Esophagus squamous epithelium (tissue), 5 donors: Measurements from ENCODE around the gene CALY. TPM values are rescaled to one million over a fixed set of nuclear protein-coding genes. Genes with fewer than 3 reads are reported as not detected.

Experiments
- DNase-seq: peaks from one replicate; lab custom pipeline; 2025; lab: John Stamatoyannopoulos, UW
- H3K27ac ChIP-seq, 4 donors: fragments of 200-600 bp; sonication (generic); one replicate each; pipeline ENCODE4 v1.5.1; 2016 to 2019; ENCODE audit warnings: mild to moderate bottlenecking in 1 of 4
- H3K27me3 ChIP-seq, 4 donors: fragments of 200-600 bp; sonication (generic); 1 replicate in 3 of 4; 2 replicates in 1 of 4; pipeline versions ENCODE4 v1.5.1 to v1.6.0; 2017 to 2021; ENCODE audit warnings: antibody characterized with exemption in 1 of 4
- H3K36me3 ChIP-seq, 3 donors: fragments of 200-600 bp; sonication (generic); one replicate each; pipeline ENCODE4 v1.5.1; 2016 to 2019
- H3K4me1 ChIP-seq, 3 donors: fragments of 200-600 bp; sonication (generic); one replicate each; pipeline ENCODE4 v1.5.1; 2017 to 2019
- H3K4me3 ChIP-seq, 4 donors: fragments of 200-600 bp; sonication (generic); 1 replicate in 3 of 4; 2 replicates in 1 of 4; pipeline ENCODE4 v1.5.1; 2016 to 2019; ENCODE audit warnings: mild to moderate bottlenecking in 2 of 4, moderate library complexity in 1 of 4
- H3K9me3 ChIP-seq, 3 donors: fragments of 200-600 bp; sonication (generic); one replicate each; pipeline ENCODE4 v1.5.1; 2016 to 2019
- CTCF ChIP-seq, 6 experiments: fragments of 450-650 bp in 4 of 6; fragments of 200-600 bp in 2 of 6; sonication (generic) in 2 of 6; IDR thresholded peaks; one replicate each; pipeline ENCODE4 v1.5.1; 2016 to 2019; ENCODE audit warnings: antibody characterized with exemption in 6 of 6, mild to moderate bottlenecking in 4 of 6, moderate library complexity in 4 of 6
- POLR2A ChIP-seq, 4 donors: fragments of 450-650 bp; IDR thresholded peaks; one replicate each; pipeline ENCODE4 v1.6.1; 2017; ENCODE audit warnings: antibody characterized with exemption in 4 of 4, mild to moderate bottlenecking in 4 of 4, moderate library complexity in 3 of 4
- WGBS, 2 donors: methylation state at CpG; one replicate each; pipeline ENCODE4 v1.1.5; 2018; 5-methylcytosine and 5-hydroxymethylcytosine counted together
- intact Hi-C: fragments of 100-400 bp; cut with DNase I; formaldehyde crosslinking; loops from one replicate; pipeline ENCODE4 v1.15.0; 2022
- total RNA-seq, 4 donors: library from RNA; depleted of rRNA; stranded (reverse); fragments of >200 nt; gene quantifications; one replicate each; pipeline ENCODE4 v1.1.0, GENCODE V29; 2016
- donor health status: DM: yes; HTN: yes; CAD: no.

The CALY gene
- total RNA-seq, 4 donors from 2014 or later: not detected

- intact Hi-C loops: no loop called here
- H3K4me1 ChIP-seq: peaks cover 11 to 49% (median 21%) of the 10 kb centered on the region in 3 donors
These were observed 28.8 kb downstream of the CALY start for GRCh38 chr10:133307776-133308420.

GRCh38 chr10:133306941-133307379 is 29.7 kb downstream of the CALY start:
- Histone ChIP-seq H3K27ac (peak overlapping the region in 3 of 4 donors; percentile 25 to 99 (median 97)), H3K36me3 (peaks cover 0 to 55% (median 10%) of the 10 kb centered on the region in 3 donors), H3K4me1 (peaks cover 11 to 49% (median 21%) of the 10 kb centered on the region in 3 donors), H3K9me3 (no peaks in the 10 kb centered on the region), H3K27me3 (no peaks in the 10 kb centered on the region), H3K4me3 (no peak overlapping the region)
- intact Hi-C loops: no loop called here
- DNase-seq: no peak
- 87 to 91% methylated on average over 8 to 14 of the region's 17 CpGs for WGBS, 2 donors
- no peak for TF ChIP-seq CTCF (IDR thresholded peaks at IDR 0.05)
- TF ChIP-seq POLR2A (IDR thresholded peaks at IDR 0.05): no peak

More at GRCh38 chr10:133307776-133308420, 28.8 kb downstream of the CALY start:
- TF ChIP-seq POLR2A (IDR thresholded peaks at IDR 0.05): peak in 1 of 4 donors; percentile 17
- TF ChIP-seq CTCF (IDR thresholded peaks at IDR 0.05): peak; percentile 50 to 83 (median 70)
- Histone ChIP-seq H3K27ac (peak overlapping the region; percentile 92 to 99 (median 98)), H3K4me3 (peak overlapping the region; percentile 72 to 100 (median 93)), H3K36me3 (peaks cover 0 to 55% (median 3%) of the 10 kb centered on the region in 3 donors), H3K9me3 (no peaks in the 10 kb centered on the region), H3K27me3 (no peaks in the 10 kb centered on the region)
- 1 to 2% methylated on average over 20 to 24 of the region's 25 CpGs for WGBS, 2 donors
- peak; percentile 30 for DNase-seq

GRCh38 chr10:133306097-133306476 is 30.6 kb downstream of the CALY start:
- intact Hi-C loops: no loop called here
- Histone ChIP-seq H3K4me3 (no peak overlapping the region), H3K27me3 (no peaks in the 10 kb centered on the region), H3K27ac (peak overlapping the region in 3 of 4 donors; percentile 25 to 68 (median 49)), H3K36me3 (peaks cover under 1 to 55% (median 10%) of the 10 kb centered on the region in 3 donors), H3K9me3 (no peaks in the 10 kb centered on the region), H3K4me1 (peaks cover 11 to 49% (median 21%) of the 10 kb centered on the region in 3 donors)
- TF ChIP-seq CTCF (IDR thresholded peaks at IDR 0.05) (no peak), POLR2A (IDR thresholded peaks at IDR 0.05) (no peak)
- DNase-seq: no peak
- WGBS, 2 donors: 83 to 89% methylated on average over 3 to 5 of the region's 5 CpGs

GRCh38 chr10:133303206-133303605 is 33.5 kb downstream of the CALY start:
- WGBS, 2 donors: 80% methylated on average over 1 of the region's 10 CpGs; no CpG with 5 or more reads in 1 of the 2 donors
- intact Hi-C loops: no loop called here
- peaks cover 22 to 68% (median 24%) of the 10 kb centered on the region in 3 donors for H3K36me3 ChIP-seq
- TF ChIP-seq POLR2A (IDR thresholded peaks at IDR 0.05) (no peak), CTCF (IDR thresholded peaks at IDR 0.05) (no peak)
- no peaks in the 10 kb centered on the region for H3K27me3 ChIP-seq
- H3K4me1 ChIP-seq: peaks cover 11 to 40% (median 16%) of the 10 kb centered on the region in 3 donors
- no peak overlapping the region for H3K4me3 ChIP-seq
- H3K27ac ChIP-seq: no peak overlapping the region
- H3K9me3 ChIP-seq: no peaks in the 10 kb centered on the region
- DNase-seq: no peak

GRCh38 chr10:133302230-133302629 is 34.5 kb downstream of the CALY start:
- DNase-seq: no peak
- Histone ChIP-seq H3K27ac (no peak overlapping the region), H3K36me3 (peaks cover 28 to 78% (median 29%) of the 10 kb centered on the region in 3 donors), H3K27me3 (no peaks in the 10 kb centered on the region), H3K9me3 (no peaks in the 10 kb centered on the region), H3K4me3 (no peak overlapping the region), H3K4me1 (peaks cover 5 to 32% (median 8%) of the 10 kb centered on the region in 3 donors)
- WGBS, 2 donors: 100% methylated on average over 4 of the region's 14 CpGs; no CpG with 5 or more reads in 1 of the 2 donors
- intact Hi-C loops: no loop called here
- no peak for TF ChIP-seq POLR2A (IDR thresholded peaks at IDR 0.05)
- no peak for TF ChIP-seq CTCF (IDR thresholded peaks at IDR 0.05)
